A673 (cell line): Measurements from ENCODE around the gene CALM3.

ENCODE experiments used
- EZH2 ChIP-seq: fragments of 200-600 bp; sonication (generic); IDR thresholded peaks from 2 replicates; pipeline ENCODE4 v1.6.1; 2017; ENCODE audit warnings: borderline replicate concordance, low read depth, mild to moderate bottlenecking, mixed read lengths, antibody characterized with exemption, low read length; ENCODE audit not compliant: poor library complexity, severe bottlenecking
- TF ChIP-seq, protein P1 (sequence below): fragments of 300-800, 200-600 bp; sonication (generic); conservative IDR thresholded peaks from 2 replicates; pipeline ENCODE4 v1.5.1; 2017; ENCODE audit warnings: low read depth, mild to moderate bottlenecking, antibody characterized with exemption, low read length, moderate library complexity, mixed read lengths

DNA sequence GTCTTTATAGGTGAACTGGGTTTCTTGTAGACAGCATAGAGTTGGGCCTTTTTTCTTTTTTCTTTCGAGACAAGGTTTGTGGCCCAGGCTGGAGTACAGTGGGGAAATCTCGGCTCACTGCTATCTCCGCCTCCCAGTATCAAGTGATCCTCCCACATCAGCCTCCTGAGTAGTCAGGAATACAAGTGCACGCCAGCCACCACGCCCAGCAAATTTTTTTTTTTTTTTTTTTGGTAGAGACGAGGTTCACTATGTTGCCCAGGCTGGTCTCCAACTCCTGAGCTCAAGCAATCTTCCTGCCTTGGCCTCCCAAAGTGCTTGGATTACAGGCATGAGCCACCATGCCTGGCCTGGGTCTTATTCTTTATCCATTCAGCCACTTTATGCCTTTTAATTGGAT is 5.1 kb upstream of the CALM3 start:
- TF ChIP-seq, protein P1, sequence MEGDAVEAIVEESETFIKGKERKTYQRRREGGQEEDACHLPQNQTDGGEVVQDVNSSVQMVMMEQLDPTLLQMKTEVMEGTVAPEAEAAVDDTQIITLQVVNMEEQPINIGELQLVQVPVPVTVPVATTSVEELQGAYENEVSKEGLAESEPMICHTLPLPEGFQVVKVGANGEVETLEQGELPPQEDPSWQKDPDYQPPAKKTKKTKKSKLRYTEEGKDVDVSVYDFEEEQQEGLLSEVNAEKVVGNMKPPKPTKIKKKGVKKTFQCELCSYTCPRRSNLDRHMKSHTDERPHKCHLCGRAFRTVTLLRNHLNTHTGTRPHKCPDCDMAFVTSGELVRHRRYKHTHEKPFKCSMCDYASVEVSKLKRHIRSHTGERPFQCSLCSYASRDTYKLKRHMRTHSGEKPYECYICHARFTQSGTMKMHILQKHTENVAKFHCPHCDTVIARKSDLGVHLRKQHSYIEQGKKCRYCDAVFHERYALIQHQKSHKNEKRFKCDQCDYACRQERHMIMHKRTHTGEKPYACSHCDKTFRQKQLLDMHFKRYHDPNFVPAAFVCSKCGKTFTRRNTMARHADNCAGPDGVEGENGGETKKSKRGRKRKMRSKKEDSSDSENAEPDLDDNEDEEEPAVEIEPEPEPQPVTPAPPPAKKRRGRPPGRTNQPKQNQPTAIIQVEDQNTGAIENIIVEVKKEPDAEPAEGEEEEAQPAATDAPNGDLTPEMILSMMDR: no peak
- TF ChIP-seq EZH2: no peak
